Mesenchymal stem cell (in vitro differentiated cells and primary cell): Measurements from ENCODE around the gene KRTAP10-7.
"Not testable (repeated sequence)": the region's sequence is repeated elsewhere in the genome, so short reads cannot be mapped to it uniquely, and the experiment has no call there.

Source experiments
- DNase-seq: peaks from one replicate; pipeline ENCODE4 v3.0.0-alpha.2; 2013
- H2AFZ ChIP-seq: one replicate; pipeline ENCODE4 v1.6.1; 2013; ENCODE audit warnings: low read depth, mild to moderate bottlenecking, control low read depth, inconsistent platforms, low read length, moderate library complexity
- H2AK5ac ChIP-seq: 2 replicates; pipeline ENCODE4 v1.6.1; 2013; ENCODE audit warnings: low read length, moderate library complexity, mild to moderate bottlenecking, inconsistent platforms; ENCODE audit not compliant: severe bottlenecking
- H2BK120ac ChIP-seq: one replicate; pipeline ENCODE4 v1.6.1; 2013; ENCODE audit warnings: low read depth, mild to moderate bottlenecking, inconsistent platforms, low read length, moderate library complexity
- H2BK12ac ChIP-seq, 2 experiments: one replicate each; pipeline ENCODE4 v1.6.1; 2013; ENCODE audit warnings: inconsistent platforms in 2 of 2, low read length in 2 of 2, mild to moderate bottlenecking in 2 of 2, moderate library complexity in 2 of 2, control low read depth in 1 of 2
- H2BK15ac ChIP-seq: one replicate; pipeline ENCODE4 v1.6.1; 2013; ENCODE audit warnings: mild to moderate bottlenecking, low read depth, inconsistent platforms; ENCODE audit not compliant: poor library complexity, severe bottlenecking
- H2BK5ac ChIP-seq: 2 replicates; pipeline ENCODE4 v1.6.1; 2013; ENCODE audit warnings: low read depth, mild to moderate bottlenecking, low read length, control low read depth, inconsistent platforms; ENCODE audit not compliant: poor library complexity, severe bottlenecking
- H3K14ac ChIP-seq, 2 experiments: one replicate each; pipeline ENCODE4 v1.6.1; 2013; ENCODE audit warnings: inconsistent platforms in 2 of 2, low read length in 2 of 2, control low read depth in 1 of 2, mild to moderate bottlenecking in 1 of 2, moderate library complexity in 1 of 2
- H3K18ac ChIP-seq, 2 experiments: one replicate each; pipeline ENCODE4 v1.6.1; 2013; ENCODE audit warnings: inconsistent platforms in 2 of 2, low read length in 2 of 2, control low read depth in 1 of 2, low read depth in 1 of 2, mild to moderate bottlenecking in 1 of 2
- H3K23ac ChIP-seq, 2 experiments: one replicate each; pipeline ENCODE4 v1.6.1; 2013; ENCODE audit warnings: inconsistent platforms in 2 of 2, low read length in 2 of 2, mild to moderate bottlenecking in 2 of 2, moderate library complexity in 2 of 2, control low read depth in 1 of 2
- H3K27ac ChIP-seq: 2 replicates; pipeline ENCODE4 v1.5.1; 2013; ENCODE audit warnings: mild to moderate bottlenecking, moderate library complexity, low read length, control low read depth, inconsistent platforms; ENCODE audit not compliant: poor library complexity, severe bottlenecking
- H3K27me3 ChIP-seq, 2 experiments: 2 replicates each; pipeline versions ENCODE4 v1.6.1 to v1.7.0; 2013; ENCODE audit warnings: low read length in 2 of 2, mild to moderate bottlenecking in 2 of 2, moderate library complexity in 2 of 2, control low read depth in 1 of 2, inconsistent platforms in 1 of 2; ENCODE audit not compliant: control insufficient read depth in 1 of 2, insufficient read depth in 1 of 2
- H3K36me3 ChIP-seq, 2 experiments: 2 replicates each; pipeline versions ENCODE4 v1.6.1 to v1.7.0; 2013; ENCODE audit warnings: low read length in 2 of 2, control low read depth in 1 of 2, inconsistent platforms in 1 of 2, low read depth in 1 of 2, mild to moderate bottlenecking in 1 of 2; ENCODE audit not compliant: insufficient read depth in 2 of 2, control insufficient read depth in 1 of 2
- H3K4ac ChIP-seq, 2 experiments: one replicate each; pipeline ENCODE4 v1.6.1; 2013; ENCODE audit warnings: inconsistent platforms in 2 of 2, low read length in 2 of 2, mild to moderate bottlenecking in 2 of 2, moderate library complexity in 2 of 2, control low read depth in 1 of 2, low read depth in 1 of 2
- H3K4me1 ChIP-seq: 2 replicates; pipeline ENCODE4 v1.6.1; 2013; ENCODE audit warnings: low read depth, low read length, control low read depth; ENCODE audit not compliant: control insufficient read depth, insufficient read depth
- H3K4me2 ChIP-seq: 2 replicates; pipeline ENCODE4 v1.6.1; 2013; ENCODE audit warnings: low read length, mild to moderate bottlenecking, inconsistent platforms; ENCODE audit not compliant: poor library complexity, severe bottlenecking
- H3K4me3 ChIP-seq, 2 experiments: 2 replicates each; pipeline versions ENCODE4 v1.5.1 to v1.7.0; 2013; ENCODE audit warnings: low read length in 2 of 2, mild to moderate bottlenecking in 2 of 2, control low read depth in 1 of 2, low read depth in 1 of 2; ENCODE audit not compliant: insufficient read depth in 1 of 2
- H3K79me1 ChIP-seq: replicated peaks from 2 replicates; pipeline ENCODE4 v1.6.1; 2013; ENCODE audit warnings: mild to moderate bottlenecking, control low read depth, low read length, inconsistent platforms; ENCODE audit not compliant: poor library complexity, severe bottlenecking
- H3K9ac ChIP-seq: 2 replicates; pipeline ENCODE4 v1.7.0; 2013; ENCODE audit warnings: mild to moderate bottlenecking, low read length, moderate library complexity
- H3K9me3 ChIP-seq: 2 replicates; pipeline ENCODE4 v1.7.0; 2013; ENCODE audit warnings: mild to moderate bottlenecking, low read length; ENCODE audit not compliant: control insufficient read depth
- H4K8ac ChIP-seq: one replicate; pipeline ENCODE4 v1.6.1; 2013; ENCODE audit warnings: inconsistent platforms, mild to moderate bottlenecking, low read length, moderate library complexity
- H4K91ac ChIP-seq: one replicate; pipeline ENCODE4 v1.6.1; 2013; ENCODE audit warnings: mild to moderate bottlenecking, low read length, inconsistent platforms
- WGBS: methylation state at CpG from one replicate; pipeline ENCODE4 v1.1.7; 2013; ENCODE audit warnings: mixed read lengths; 5-methylcytosine and 5-hydroxymethylcytosine counted together

The KRTAP10-7 gene

DNA sequence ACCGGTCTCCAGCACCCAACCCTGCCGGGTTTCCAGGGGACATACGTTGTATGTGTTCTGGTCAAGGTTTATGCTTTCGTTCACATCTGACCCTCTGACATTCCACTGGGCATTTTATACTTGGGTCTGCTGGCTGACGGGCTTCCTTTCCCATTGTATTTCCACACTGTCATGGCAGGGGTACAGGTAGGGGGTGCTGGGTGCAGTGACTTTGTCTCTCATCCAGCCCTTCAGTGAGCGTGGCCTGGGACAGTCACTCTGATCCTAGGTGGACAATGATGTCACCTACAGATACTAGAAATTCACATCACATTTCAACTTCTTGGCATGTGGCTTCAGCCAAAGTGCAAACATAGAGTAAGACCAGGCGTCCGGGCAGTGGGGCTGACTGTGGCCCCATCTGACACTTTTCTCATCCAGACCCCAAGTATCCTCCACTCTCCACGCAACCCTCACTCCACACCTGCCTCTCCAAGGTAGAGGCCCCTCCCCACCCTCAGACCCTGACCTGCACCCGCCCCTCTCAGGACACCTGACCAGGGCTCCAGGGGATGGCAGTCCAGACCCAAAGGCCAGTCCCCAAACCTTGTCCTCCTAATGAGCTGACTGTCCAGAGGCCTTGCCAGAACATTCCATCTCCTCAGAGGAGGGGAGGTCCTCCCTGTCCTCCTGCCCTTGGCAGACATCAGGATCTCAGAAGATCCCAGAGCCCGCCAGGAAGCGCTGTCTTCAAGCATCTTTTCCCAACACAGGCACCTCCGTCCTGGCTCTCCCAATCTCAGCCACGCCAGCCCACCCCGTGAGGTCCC is 36.0 kb downstream of the KRTAP10-7 start:
- Histone ChIP-seq H2BK5ac (no peak overlapping the region), H2BK12ac (no peak overlapping the region), H3K4ac (no peak overlapping the region), H2AFZ (no peak overlapping the region), H3K27me3 (peaks cover 0 to 14% of the 10 kb centered on the region in 2 experiments), H3K36me3 (no peaks in the 10 kb centered on the region), H3K18ac (no peak overlapping the region), H4K91ac (no peak overlapping the region), H3K4me2 (no peak overlapping the region), H3K4me3 (no peak overlapping the region), H2BK15ac (no peak overlapping the region), H3K23ac (no peak overlapping the region), H2BK120ac (no peak overlapping the region), H3K27ac (no peak overlapping the region), H3K79me1 (no peaks in the 10 kb centered on the region), H4K8ac (no peak overlapping the region), H2AK5ac (no peak overlapping the region), H3K4me1 (no peaks in the 10 kb centered on the region), H3K9me3 (peaks cover 34% of the 10 kb centered on the region), H3K14ac (no peak overlapping the region), H3K9ac (no peak overlapping the region)
- DNase-seq, result no peak
- 78% methylated on average over 14 of the region's 15 CpGs for WGBS

DNA sequence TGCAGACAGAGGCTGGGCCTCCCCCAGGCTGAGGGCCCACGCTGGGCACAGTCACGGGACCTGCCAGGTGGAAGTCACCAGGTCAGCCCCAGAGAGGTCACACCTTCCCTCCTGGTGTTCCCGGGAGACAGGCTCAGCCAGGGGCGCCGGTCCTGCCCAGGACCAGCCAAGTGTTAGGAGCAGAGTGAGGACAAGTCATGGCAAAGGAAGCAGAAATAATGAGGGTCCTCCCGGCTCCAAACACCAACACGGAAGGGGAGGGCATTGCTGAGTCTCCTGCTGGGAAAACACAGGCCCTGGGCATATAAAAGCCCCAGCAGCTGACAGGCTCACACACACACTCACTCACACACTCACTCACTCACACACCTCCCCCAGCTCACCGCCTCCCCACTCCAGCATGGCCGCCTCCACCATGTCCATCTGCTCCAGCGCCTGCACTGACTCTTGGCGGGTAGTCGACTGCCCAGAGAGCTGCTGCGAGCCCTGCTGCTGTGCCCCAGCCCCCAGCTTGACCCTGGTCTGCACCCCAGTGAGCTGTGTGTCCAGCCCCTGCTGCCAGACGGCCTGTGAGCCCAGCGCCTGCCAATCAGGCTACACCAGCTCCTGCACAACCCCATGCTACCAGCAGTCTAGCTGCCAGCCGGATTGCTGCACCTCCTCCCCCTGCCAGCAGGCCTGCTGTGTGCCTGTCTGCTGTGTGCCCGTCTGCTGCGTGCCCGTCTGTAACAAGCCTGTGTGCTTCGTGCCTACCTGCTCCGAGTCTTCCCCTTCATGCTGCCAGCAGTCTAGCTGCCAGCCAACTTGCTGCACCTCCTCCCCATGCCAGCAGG is 36.8 kb downstream of the KRTAP10-7 start, which contains the start of gene KRTAP10-10:
KRTAP10-10 (plus strand) TSS at position 339 of the 833 bp plus-strand sequence; CDS start at position 401, 62 bp downstream.
- Histone ChIP-seq H3K36me3 (no peaks in the 10 kb centered on the region), H3K18ac (no peak within 1 kb of the TSS), H4K8ac (no peak within 1 kb of the TSS), H3K4me1 (no peaks in the 10 kb centered on the region), H2BK15ac (no peak within 1 kb of the TSS), H3K4ac (no peak within 1 kb of the TSS), H2BK12ac (no peak within 1 kb of the TSS), H4K91ac (no peak within 1 kb of the TSS), H3K4me2 (no peak within 1 kb of the TSS), H2AFZ (no peak within 1 kb of the TSS), H2BK120ac (no peak within 1 kb of the TSS), H2BK5ac (no peak within 1 kb of the TSS), H3K27ac (no peak within 1 kb of the TSS), H2AK5ac (no peak within 1 kb of the TSS), H3K4me3 (no peak within 1 kb of the TSS), H3K9me3 (peaks cover 31% of the 10 kb centered on the region), H3K79me1 (no peaks in the 10 kb centered on the region), H3K27me3 (peaks cover 0 to 14% of the 10 kb centered on the region in 2 experiments), H3K23ac (no peak within 1 kb of the TSS), H3K9ac (no peak within 1 kb of the TSS), H3K14ac (no peak within 1 kb of the TSS)
- 80% methylated on average over 18 of the region's 21 CpGs for WGBS
- DNase-seq, result no peak

DNA sequence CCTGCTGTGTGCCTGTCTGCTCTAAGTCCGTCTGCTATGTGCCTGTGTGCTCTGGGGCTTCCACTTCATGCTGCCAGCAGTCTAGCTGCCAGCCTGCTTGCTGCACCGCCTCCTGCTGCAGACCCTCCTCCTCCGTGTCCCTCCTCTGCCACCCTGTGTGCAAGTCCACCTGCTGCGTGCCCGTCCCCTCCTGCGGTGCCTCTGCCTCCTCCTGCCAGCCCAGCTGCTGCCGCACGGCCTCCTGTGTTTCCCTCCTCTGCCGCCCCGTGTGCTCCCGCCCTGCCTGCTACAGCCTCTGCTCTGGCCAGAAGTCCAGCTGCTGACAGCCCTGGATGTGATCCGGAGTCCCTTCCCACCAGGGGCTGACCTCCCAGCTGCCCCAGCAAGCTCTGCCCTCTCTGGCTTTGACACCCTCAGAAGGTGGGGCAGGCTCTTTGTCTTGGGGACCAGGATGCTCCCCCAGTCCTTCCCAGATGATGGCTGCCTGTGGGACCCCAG is 37.5 kb downstream of the KRTAP10-7 start:
- H4K91ac ChIP-seq, H2BK12ac ChIP-seq, H3K4me1 ChIP-seq, H2AFZ ChIP-seq, H3K4me2 ChIP-seq, H4K8ac ChIP-seq, H3K36me3 ChIP-seq, H3K79me1 ChIP-seq, H3K23ac ChIP-seq, H2BK5ac ChIP-seq, H3K4ac ChIP-seq, H3K27ac ChIP-seq, H2AK5ac ChIP-seq, DNase-seq, H3K4me3 ChIP-seq, H3K9ac ChIP-seq, H2BK120ac ChIP-seq, H3K18ac ChIP-seq, H3K14ac ChIP-seq, H2BK15ac ChIP-seq: not testable (repeated sequence)
- peaks cover 29% of the 10 kb centered on the region for H3K9me3 ChIP-seq
- peaks cover 0 to 14% of the 10 kb centered on the region in 2 experiments for H3K27me3 ChIP-seq
- WGBS, result 75% methylated on average over 3 of the region's 12 CpGs
